Measurements from ENCODE around the gene GABBR2.

The GABBR2 gene

GRCh38 chr9:98625728-98626127 is 83.0 kb downstream of the GABBR2 start:
- DNase-seq = no peak

GRCh38 chr9:98619788-98620187 is 88.9 kb downstream of the GABBR2 start:
- no peak for DNase-seq

- DNase-seq = no peak
Measured at GRCh38 chr9:98615633-98616032, 93.1 kb downstream of the GABBR2 start.

GRCh38 chr9:98614941-98615340 is 93.8 kb downstream of the GABBR2 start:
- DNase-seq = no peak

- no peak for DNase-seq
Measured at GRCh38 chr9:98612061-98612752, 96.5 kb downstream of the GABBR2 start.

GRCh38 chr9:98611319-98611718 is 97.4 kb downstream of the GABBR2 start:
- no peak for DNase-seq

GRCh38 chr9:98610711-98611110 is 98.0 kb downstream of the GABBR2 start:
- no peak for DNase-seq

- DNase-seq = no peak
Measured at GRCh38 chr9:98610211-98610610, 98.5 kb downstream of the GABBR2 start.

- DNase-seq = no peak
Measured at GRCh38 chr9:98609646-98610045, 99.1 kb downstream of the GABBR2 start.

GRCh38 chr9:98607787-98608186 is 100.9 kb downstream of the GABBR2 start:
- no peak for DNase-seq

- DNase-seq = no peak
Measured at GRCh38 chr9:98607152-98607551, 101.6 kb downstream of the GABBR2 start.

- no peak for DNase-seq
Measured at GRCh38 chr9:98606730-98607129, 102.0 kb downstream of the GABBR2 start.

GRCh38 chr9:98605116-98605515 is 103.6 kb downstream of the GABBR2 start:
- no peak for DNase-seq

- no peak for DNase-seq
Measured at GRCh38 chr9:98603821-98604383, 104.8 kb downstream of the GABBR2 start.

- DNase-seq = no peak
Measured at GRCh38 chr9:98602839-98603500, 105.8 kb downstream of the GABBR2 start.

- no peak for DNase-seq
Measured at GRCh38 chr9:98600631-98601030, 108.1 kb downstream of the GABBR2 start.

- DNase-seq = no peak
Measured at GRCh38 chr9:98599566-98600216, 109.0 kb downstream of the GABBR2 start.

- DNase-seq = no peak
Measured at GRCh38 chr9:98598861-98599260, 109.9 kb downstream of the GABBR2 start.

GRCh38 chr9:98597236-98597771 is 111.4 kb downstream of the GABBR2 start:
- DNase-seq = no peak

GRCh38 chr9:98596486-98596885 is 112.2 kb downstream of the GABBR2 start:
- no peak for DNase-seq

GRCh38 chr9:98594546-98595160 is 114.1 kb downstream of the GABBR2 start:
- no peak for DNase-seq

- no peak for DNase-seq
Measured at GRCh38 chr9:98593354-98594253, 115.1 kb downstream of the GABBR2 start.
